Right lung (tissue), 5 donors: ENCODE data around the gene GRM6. TPM values are rescaled to one million over a fixed set of nuclear protein-coding genes. Genes with fewer than 3 reads are reported as not detected.
A peak's percentile ranks its signal among the peaks of the same experiment; 100 is the strongest.

Experiments used
- DNase-seq, 2 donors: peaks; one replicate each; pipeline ENCODE4 v3.0.0-alpha.2; 2013
- polyA plus RNA-seq, 5 donors: library from polyadenylated mRNA; unstranded; fragments of 120-200 nt; gene quantifications; one replicate each; pipeline versions ENCODE4 v1.2.1 to v1.2.3, GENCODE V29; 2013; ENCODE audit warnings: inconsistent platforms in 1 of 5, low replicate concordance in 1 of 5; ENCODE audit not compliant: insufficient read length in 5 of 5, insufficient read depth in 1 of 5

The GRM6 gene
- polyA plus RNA-seq, 5 donors = 1.5 to 2.1 (median 1.8) TPM

DNA sequence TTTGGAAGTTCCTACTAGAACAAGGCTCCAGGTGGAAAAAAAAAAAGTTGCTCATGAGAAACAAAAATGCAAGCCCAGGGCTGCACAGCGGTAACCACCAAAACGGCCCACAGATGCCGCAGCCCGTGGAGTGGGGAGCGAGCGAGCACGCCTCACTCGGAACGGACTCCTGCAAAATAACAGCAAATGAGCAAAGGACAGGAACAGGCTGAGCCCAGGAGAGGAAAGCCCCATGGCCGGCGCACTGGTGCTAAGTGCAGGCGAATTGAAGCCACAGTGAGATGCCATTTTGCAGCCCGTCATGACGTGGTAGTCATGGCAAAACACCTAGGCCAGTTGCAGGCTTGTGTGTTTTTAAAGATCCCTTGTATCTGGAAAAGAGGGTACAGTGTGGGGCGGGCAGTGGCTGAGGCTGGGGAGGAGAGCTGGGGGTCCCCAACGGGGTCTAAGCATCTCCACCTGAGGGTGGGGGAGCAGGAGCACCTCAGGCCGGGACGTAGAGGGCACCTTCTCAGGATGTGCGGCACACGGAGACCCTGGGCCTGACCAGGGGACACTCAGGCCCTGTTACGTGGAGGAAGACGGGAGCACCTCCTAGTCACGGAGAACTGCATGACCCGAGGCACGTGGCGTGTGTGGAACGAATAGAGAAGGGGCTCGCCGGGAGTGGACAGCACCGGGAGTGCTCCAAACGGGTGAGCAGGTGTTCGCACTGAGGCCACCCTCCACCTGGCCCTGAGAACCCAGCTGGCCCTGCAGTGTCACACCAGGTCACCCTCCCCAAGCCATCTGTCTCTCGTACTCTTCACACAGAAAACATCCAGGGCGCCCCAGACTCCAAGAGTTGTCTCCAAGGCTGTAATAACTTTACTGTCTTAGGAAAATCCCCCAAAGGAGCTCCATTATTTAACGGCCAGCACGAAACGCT lies 10.7 kb downstream of the GRM6 start:
- DNase-seq = no peak

- no peak for DNase-seq
These were observed 11.4 kb downstream of the GRM6 start for GRCh38 chr5:178983728-178984127.

GRCh38 chr5:178982941-178983340 lies 12.2 kb downstream of the GRM6 start:
- no peak for DNase-seq

- DNase-seq = no peak
These were observed 13.7 kb downstream of the GRM6 start for GRCh38 chr5:178981381-178981780.

DNA sequence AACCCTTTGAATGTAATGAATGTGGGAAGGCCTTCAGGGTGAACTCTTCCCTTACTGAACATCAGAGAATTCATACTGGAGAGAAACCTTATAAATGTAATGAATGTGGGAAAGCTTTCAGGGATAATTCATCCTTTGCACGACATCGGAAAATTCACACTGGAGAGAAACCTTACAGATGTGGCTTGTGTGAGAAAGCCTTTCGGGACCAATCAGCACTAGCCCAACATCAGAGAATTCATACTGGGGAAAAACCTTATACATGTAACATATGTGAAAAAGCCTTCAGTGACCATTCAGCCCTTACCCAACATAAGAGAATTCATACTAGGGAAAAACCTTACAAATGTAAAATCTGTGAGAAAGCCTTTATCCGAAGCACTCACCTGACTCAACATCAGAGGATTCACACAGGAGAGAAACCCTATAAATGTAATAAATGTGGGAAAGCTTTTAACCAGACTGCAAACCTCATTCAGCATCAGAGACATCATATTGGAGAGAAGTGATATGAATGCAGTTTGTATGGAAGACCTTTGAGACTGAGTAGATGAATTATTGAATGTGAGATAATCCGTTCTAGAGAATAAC lies 29.6 kb downstream of the GRM6 start:
- no peak for DNase-seq

- DNase-seq = no peak
These were observed 53.8 kb downstream of the GRM6 start for GRCh38 chr5:178941361-178941760.

DNA sequence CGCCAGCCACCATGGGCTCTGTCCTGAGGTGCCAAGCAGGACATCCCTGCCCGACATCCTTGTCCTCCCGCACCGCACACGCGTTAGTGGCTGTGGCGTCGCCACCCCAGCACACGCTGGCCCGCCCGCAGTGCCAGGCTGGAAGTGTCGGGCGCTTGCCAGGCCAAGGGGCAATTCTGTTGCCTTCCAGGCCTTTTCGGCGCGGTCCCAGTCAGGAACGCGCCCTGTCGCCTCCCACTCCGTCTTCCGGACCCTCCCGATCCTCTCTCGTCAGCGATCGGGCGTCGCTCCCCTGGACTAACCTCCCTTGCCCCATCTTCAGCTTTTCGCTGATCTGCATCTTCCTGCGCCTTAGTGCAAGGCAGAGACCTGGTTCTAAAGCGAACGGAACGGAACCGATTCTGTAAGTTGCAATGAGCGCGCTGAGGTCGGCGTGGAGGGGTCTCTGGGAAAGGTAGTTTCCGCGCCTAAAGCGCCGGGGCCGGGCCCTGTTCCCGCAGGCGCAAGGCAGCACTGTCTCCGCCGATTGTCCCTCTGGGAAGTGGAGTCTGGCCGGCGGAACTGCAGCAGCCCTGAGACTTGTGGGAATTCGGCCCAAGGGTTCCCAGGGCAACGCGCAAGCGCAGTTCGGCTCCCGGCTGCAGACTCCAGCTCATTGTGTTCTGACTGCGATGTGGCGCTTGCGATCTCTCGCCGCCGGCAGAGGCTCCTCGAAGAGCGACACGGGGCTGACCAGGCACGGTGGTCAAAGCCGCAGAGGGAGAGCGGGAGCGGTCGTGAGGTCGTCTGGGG lies 54.4 kb downstream of the GRM6 start, which contains the start of gene ZNF454:
Gene ZNF454 (plus strand): TSS at position 630 of the 792 bp plus-strand sequence. CDS start 1,594 bp downstream, outside the sequence.
- DNase-seq = peak; percentile 95 to 96

GRCh38 chr5:178931846-178932760 lies 63.0 kb downstream of the GRM6 start:
- DNase-seq = no peak

Other genes with a start within 250 kb of the GRM6 start
- gene ZNF354B, start 135.4 kb downstream of the GRM6 start, polyA plus RNA-seq = 10 to 100 TPM; 22.0 to 35.1 (median 29.1) TPM
- 1 to 10 TPM; 4.6 to 8.1 (median 6.6) TPM for gene ZFP2, start 99.4 kb downstream of the GRM6 start, polyA plus RNA-seq
- gene ZNF454, start 54.1 kb downstream of the GRM6 start, polyA plus RNA-seq = 1 to 10 TPM; 5.4 to 9.4 (median 9.0) TPM
- gene ZNF879, start 28.5 kb upstream of the GRM6 start, polyA plus RNA-seq = 1 to 10 TPM; 5.3 to 6.6 (median 5.5) TPM
- gene ZNF354C, start 65.1 kb upstream of the GRM6 start, polyA plus RNA-seq = 10 to 100 TPM; 10.1 to 20.9 (median 17.1) TPM